ENCODE data around the gene FN3K.
A peak's percentile ranks its signal among the peaks of the same experiment; 100 is the strongest.
"Not testable (repeated sequence)": the region's sequence is repeated elsewhere in the genome, so short reads cannot be mapped to it uniquely, and the experiment has no call there.

FN3K gene

GRCh38 chr17:82743344-82744219 is 8.2 kb downstream of the FN3K start:
- Histone ChIP-seq H3K27ac (ENCODE audit: low read depth, low read length, severe bottlenecking) (no peak overlapping the region), H3K36me3 (ENCODE audit: control insufficient read depth, insufficient read depth, low read length) (peaks cover 24% of the 10 kb centered on the region), H3K4me1 (ENCODE audit: control insufficient read depth, insufficient read depth, low read length, poor library complexity, severe bottlenecking) (no peaks in the 10 kb centered on the region), H3K9me3 (ENCODE audit: control insufficient read depth, low read length) (peaks cover 21% of the 10 kb centered on the region), H3K4me3 (ENCODE audit: extremely low read depth, insufficient read depth, low read length, poor library complexity, severe bottlenecking) (no peak overlapping the region)
- 87 to 92% methylated on average over 13 to 16 of the region's 16 CpGs for WGBS, 2 experiments (ENCODE audit: insufficient coverage in 2 of 2)

DNA sequence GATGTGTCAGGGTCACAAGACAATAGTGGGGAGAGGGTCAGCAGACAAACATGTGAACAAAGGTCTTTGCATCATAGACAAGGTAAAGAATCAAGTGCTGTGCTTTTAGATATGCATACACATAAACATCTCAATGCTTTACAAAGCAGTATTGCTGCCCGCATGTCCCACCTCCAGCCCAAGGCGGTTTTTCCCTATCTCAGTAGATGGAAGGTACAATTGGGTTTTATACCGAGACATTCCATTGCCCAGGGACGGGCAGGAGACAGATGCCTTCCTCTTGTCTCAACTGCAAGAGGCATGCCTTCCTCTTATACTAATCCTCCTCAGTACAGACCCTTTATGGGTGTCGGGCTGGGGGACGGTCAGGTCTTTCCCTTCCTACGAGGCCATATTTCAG is 9.3 kb downstream of the FN3K start:
- Histone ChIP-seq H3K9me3 (ENCODE audit: control insufficient read depth, low read length) (peaks cover 25% of the 10 kb centered on the region), H3K36me3 (ENCODE audit: control insufficient read depth, insufficient read depth, low read length) (peaks cover 24% of the 10 kb centered on the region)
- not testable (repeated sequence) for H3K4me3 ChIP-seq (ENCODE audit: extremely low read depth, insufficient read depth, low read length, poor library complexity, severe bottlenecking); H3K27ac ChIP-seq (ENCODE audit: low read depth, low read length, severe bottlenecking); H3K4me1 ChIP-seq (ENCODE audit: control insufficient read depth, insufficient read depth, low read length, poor library complexity, severe bottlenecking)
- WGBS, 2 experiments (ENCODE audit: insufficient coverage in 2 of 2): 17% methylated on average over 1 of the region's 7 CpGs; no CpG with 5 or more reads in 1 of the 2 experiments

DNA sequence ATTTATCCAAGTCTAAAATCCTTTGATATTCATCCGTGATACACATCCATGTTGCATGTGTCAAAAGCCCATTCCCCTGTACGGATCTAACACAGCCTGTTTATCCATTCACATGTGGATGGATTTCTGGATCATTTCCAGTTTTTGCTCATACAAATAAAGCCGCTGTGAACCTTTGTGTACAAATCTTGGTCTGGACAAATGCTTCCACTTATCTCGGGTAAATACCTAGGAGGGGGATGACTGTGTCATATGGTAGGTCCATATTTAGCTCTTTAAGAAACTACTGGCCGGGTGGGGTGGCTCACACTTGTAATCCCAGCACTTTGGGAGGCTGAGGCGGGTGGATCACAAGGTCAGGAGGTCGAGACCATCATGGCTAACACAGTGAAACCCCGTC is 10.1 kb downstream of the FN3K start:
- no peak overlapping the region for H3K4me3 ChIP-seq (ENCODE audit: extremely low read depth, insufficient read depth, low read length, poor library complexity, severe bottlenecking)
- H3K9me3 ChIP-seq (ENCODE audit: control insufficient read depth, low read length): peaks cover 28% of the 10 kb centered on the region
- H3K27ac ChIP-seq (ENCODE audit: low read depth, low read length, severe bottlenecking): no peak overlapping the region
- H3K4me1 ChIP-seq (ENCODE audit: control insufficient read depth, insufficient read depth, low read length, poor library complexity, severe bottlenecking): no peaks in the 10 kb centered on the region
- H3K36me3 ChIP-seq (ENCODE audit: control insufficient read depth, insufficient read depth, low read length): peaks cover 17% of the 10 kb centered on the region
- WGBS, 2 experiments (ENCODE audit: insufficient coverage in 2 of 2): 71 to 80% methylated on average over 5 to 6 of the region's 8 CpGs

DNA sequence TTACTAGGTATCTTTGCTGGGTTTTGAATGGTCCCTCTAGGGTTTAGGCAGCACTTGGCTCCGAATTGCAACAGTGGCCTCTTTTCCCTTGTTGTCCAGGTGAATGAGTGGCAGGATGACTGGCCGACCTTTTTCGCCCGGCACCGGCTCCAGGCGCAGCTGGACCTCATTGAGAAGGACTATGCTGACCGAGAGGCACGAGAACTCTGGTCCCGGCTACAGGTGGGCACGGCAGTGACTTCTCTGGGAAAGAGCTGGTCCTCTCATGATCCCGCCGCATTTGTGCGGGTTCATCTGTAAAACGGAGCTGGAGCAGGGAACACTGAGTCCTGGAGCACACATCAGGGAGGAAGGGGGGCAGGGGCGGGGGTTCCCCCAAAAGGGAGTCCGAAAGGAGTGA is 13.3 kb downstream of the FN3K start:
- H3K4me1 ChIP-seq (ENCODE audit: control insufficient read depth, insufficient read depth, low read length, poor library complexity, severe bottlenecking): no peaks in the 10 kb centered on the region
- no peaks in the 10 kb centered on the region for H3K36me3 ChIP-seq (ENCODE audit: control insufficient read depth, insufficient read depth, low read length)
- no peak overlapping the region for H3K27ac ChIP-seq (ENCODE audit: low read depth, low read length, severe bottlenecking)
- H3K9me3 ChIP-seq (ENCODE audit: control insufficient read depth, low read length): peaks cover 18% of the 10 kb centered on the region
- 93 to 97% methylated on average over 15 to 16 of the region's 16 CpGs for WGBS, 2 experiments (ENCODE audit: insufficient coverage in 2 of 2)
- no peak overlapping the region for H3K4me3 ChIP-seq (ENCODE audit: extremely low read depth, insufficient read depth, low read length, poor library complexity, severe bottlenecking)

DNA sequence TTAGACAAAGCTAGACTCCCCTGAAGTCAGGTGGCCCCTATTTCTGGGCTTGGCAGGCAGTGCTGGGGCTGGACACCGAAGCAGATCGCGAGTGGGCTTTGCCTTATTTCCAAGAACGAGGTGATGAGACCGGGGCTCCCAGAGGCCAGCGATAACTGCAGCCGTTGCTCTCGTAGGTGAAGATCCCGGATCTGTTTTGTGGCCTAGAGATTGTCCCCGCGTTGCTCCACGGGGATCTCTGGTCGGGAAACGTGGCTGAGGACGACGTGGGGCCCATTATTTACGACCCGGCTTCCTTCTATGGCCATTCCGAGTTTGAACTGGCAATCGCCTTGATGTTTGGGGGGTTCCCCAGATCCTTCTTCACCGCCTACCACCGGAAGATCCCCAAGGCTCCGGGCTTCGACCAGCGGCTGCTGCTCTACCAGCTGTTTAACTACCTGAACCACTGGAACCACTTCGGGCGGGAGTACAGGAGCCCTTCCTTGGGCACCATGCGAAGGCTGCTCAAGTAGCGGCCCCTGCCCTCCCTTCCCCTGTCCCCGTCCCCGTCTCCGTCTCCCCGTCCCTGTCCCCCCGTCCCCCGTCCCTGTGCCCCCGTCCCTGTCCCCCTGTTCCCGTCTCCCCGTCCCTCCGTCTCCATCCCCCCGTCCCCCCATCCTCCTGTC is 15.0 kb downstream of the FN3K start:
- no peaks in the 10 kb centered on the region for H3K4me1 ChIP-seq (ENCODE audit: control insufficient read depth, insufficient read depth, low read length, poor library complexity, severe bottlenecking)
- 96 to 98% methylated on average over 24 to 29 of the region's 40 CpGs for WGBS, 2 experiments (ENCODE audit: insufficient coverage in 2 of 2)
- H3K27ac ChIP-seq (ENCODE audit: low read depth, low read length, severe bottlenecking): no peak overlapping the region
- H3K36me3 ChIP-seq (ENCODE audit: control insufficient read depth, insufficient read depth, low read length): no peaks in the 10 kb centered on the region
- no peak overlapping the region for H3K4me3 ChIP-seq (ENCODE audit: extremely low read depth, insufficient read depth, low read length, poor library complexity, severe bottlenecking)
- peaks cover 18% of the 10 kb centered on the region for H3K9me3 ChIP-seq (ENCODE audit: control insufficient read depth, low read length)

DNA sequence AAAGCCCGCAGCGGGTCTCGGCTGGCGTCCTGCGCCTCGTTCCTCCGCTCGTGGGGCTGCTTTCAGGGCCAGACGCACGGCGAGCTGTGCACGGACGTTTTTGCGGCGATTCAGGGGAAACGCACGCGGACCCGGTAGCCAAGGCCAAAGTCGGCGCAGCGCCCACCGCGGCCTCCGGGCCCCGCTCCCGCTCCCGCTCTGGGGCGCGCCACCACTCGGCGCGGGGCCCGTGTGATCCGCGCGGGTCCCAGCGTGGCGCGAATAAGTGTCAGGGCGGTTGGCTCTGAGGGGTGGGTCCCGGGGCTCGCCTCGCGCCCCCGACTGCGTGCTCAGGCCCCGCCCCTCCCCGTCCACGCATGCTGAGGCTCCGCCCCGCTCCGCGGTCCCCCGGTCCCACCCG is 15.8 kb downstream of the FN3K start:
- 10 to 11% methylated on average over 34 to 35 of the region's 56 CpGs for WGBS, 2 experiments (ENCODE audit: insufficient coverage in 2 of 2)
- Histone ChIP-seq H3K4me3 (ENCODE audit: extremely low read depth, insufficient read depth, low read length, poor library complexity, severe bottlenecking) (peak overlapping the region; percentile 36), H3K36me3 (ENCODE audit: control insufficient read depth, insufficient read depth, low read length) (peaks cover 2% of the 10 kb centered on the region), H3K27ac (ENCODE audit: low read depth, low read length, severe bottlenecking) (no peak overlapping the region), H3K9me3 (ENCODE audit: control insufficient read depth, low read length) (peaks cover 17% of the 10 kb centered on the region), H3K4me1 (ENCODE audit: control insufficient read depth, insufficient read depth, low read length, poor library complexity, severe bottlenecking) (no peaks in the 10 kb centered on the region)

DNA sequence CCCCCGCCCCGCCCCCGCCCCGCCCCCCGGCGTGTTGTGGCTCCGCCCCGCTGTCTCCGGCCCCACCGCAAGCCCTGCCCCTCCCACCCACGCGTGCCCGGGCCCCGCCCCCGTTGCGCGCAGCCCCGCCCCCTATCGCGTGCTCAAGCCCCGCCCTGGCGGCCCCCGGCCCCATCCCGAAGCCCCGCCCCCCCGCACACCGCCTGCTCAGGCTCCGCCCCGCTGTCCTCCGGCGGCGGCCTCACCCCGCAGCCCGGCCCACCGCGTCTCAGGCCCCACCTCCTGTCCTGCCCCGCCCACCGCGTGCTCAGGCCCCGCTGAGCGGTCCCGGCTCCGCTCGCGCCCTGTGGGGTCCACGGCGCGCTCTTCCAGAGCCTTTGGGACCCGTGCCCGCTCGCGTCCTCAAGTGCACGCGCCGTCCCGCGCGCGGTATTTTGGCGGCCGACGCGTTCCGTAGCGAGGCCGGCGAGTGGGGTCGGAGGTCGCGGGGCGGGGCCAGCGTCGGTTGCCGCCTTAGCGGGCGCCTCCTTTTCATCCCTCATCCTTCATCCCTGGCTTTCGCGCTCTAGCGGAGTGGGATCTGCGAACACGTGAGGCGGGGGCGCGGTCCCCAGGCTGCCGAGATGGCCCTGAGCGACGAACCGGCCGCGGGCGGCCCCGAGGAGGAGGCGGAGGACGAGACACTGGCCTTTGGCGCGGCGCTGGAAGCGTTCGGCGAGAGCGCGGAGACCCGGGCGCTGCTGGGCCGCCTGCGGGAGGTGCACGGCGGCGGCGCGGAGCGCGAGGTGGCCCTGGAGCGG is 16.4 kb downstream of the FN3K start, which contains the start of gene TBCD:
TSS of gene TBCD (plus strand) at position 495 of the 800 bp plus-strand sequence. CDS start at position 624, 129 bp downstream.
- Histone ChIP-seq H3K27ac (ENCODE audit: low read depth, low read length, severe bottlenecking) (peak within 1 kb of the TSS; percentile 67), H3K4me3 (ENCODE audit: extremely low read depth, insufficient read depth, low read length, poor library complexity, severe bottlenecking) (peak within 1 kb of the TSS; percentile 76), H3K9me3 (ENCODE audit: control insufficient read depth, low read length) (peaks cover 14% of the 10 kb centered on the region), H3K36me3 (ENCODE audit: control insufficient read depth, insufficient read depth, low read length) (peaks cover 8% of the 10 kb centered on the region), H3K4me1 (ENCODE audit: control insufficient read depth, insufficient read depth, low read length, poor library complexity, severe bottlenecking) (no peaks in the 10 kb centered on the region)
- whole genome bisulfite sequencing, 2 experiments (ENCODE audit: insufficient coverage in 2 of 2): 0% methylated on average over 51 to 68 of the region's 114 CpGs

DNA sequence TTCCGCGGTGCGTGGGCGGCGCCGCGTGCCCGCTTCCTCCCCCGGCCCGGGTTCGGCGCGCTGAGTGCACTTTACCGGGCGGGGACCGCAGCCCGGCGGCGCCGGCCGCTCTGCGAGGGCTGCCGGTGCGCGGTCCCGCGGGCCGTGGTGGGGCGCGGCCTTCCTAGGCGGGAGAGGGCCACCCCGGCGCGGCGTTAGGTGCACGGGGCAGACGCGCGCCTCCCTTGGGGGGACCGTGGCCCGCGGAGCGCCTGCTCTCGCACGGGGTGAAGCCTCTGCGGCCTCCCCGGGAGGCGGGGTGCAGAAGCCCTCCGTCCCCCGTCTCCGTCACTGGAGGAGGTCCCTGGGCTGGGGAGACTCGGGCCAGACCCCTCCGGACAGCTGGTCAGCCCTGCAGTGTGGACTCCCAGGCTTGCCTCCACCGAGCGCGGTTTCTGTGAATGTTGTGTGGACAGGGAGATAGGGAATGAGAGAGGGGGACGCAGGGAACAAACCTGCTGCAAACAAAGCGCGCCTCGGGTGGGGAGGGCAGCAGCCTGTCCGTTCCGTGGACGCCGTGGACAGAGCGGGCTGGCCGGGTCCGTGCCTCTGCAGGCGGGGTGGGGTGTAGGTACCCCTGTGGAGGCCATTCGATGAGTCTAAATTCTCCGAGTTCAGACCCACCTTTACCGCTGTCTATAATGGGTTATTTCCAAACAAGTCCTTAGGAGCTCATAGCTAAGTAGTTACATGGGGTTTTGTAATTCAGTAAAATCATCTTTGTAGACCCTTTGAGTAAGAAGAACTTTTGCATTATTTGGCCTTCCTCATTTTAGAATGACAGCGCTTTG is 17.2 kb downstream of the FN3K start:
- peaks cover 14% of the 10 kb centered on the region for H3K9me3 ChIP-seq (ENCODE audit: control insufficient read depth, low read length)
- peak overlapping the region; percentile 76 for H3K4me3 ChIP-seq (ENCODE audit: extremely low read depth, insufficient read depth, low read length, poor library complexity, severe bottlenecking)
- H3K27ac ChIP-seq (ENCODE audit: low read depth, low read length, severe bottlenecking): peak overlapping the region; percentile 67
- peaks cover 14% of the 10 kb centered on the region for H3K36me3 ChIP-seq (ENCODE audit: control insufficient read depth, insufficient read depth, low read length)
- WGBS, 2 experiments (ENCODE audit: insufficient coverage in 2 of 2): 0 to 1% methylated on average over 51 to 62 of the region's 72 CpGs
- H3K4me1 ChIP-seq (ENCODE audit: control insufficient read depth, insufficient read depth, low read length, poor library complexity, severe bottlenecking): no peaks in the 10 kb centered on the region

DNA sequence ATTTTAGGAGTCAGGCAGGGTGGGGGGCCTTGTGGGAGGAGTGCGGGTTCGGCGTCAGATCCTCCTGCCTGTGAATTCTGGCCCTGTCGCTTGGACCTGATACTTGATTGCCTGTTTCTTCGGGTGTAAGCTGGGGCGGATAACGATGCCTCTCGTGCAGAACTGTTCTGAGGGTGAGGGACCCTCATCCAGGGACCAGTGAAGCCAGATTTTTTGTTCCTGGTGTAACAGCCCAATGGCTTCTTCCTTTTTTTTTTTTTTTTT is 17.7 kb downstream of the FN3K start:
- H3K4me1 ChIP-seq (ENCODE audit: control insufficient read depth, insufficient read depth, low read length, poor library complexity, severe bottlenecking): no peaks in the 10 kb centered on the region
- H3K27ac ChIP-seq (ENCODE audit: low read depth, low read length, severe bottlenecking): no peak overlapping the region
- H3K36me3 ChIP-seq (ENCODE audit: control insufficient read depth, insufficient read depth, low read length): peaks cover 17% of the 10 kb centered on the region
- WGBS, 2 experiments (ENCODE audit: insufficient coverage in 2 of 2): 45 to 55% methylated on average over 8 of the region's 8 CpGs
- H3K4me3 ChIP-seq (ENCODE audit: extremely low read depth, insufficient read depth, low read length, poor library complexity, severe bottlenecking): peak overlapping the region; percentile 76
- peaks cover 14% of the 10 kb centered on the region for H3K9me3 ChIP-seq (ENCODE audit: control insufficient read depth, low read length)
